Measurements from ENCODE around the gene AVPR1B. TPM values are rescaled to one million over a fixed set of nuclear protein-coding genes. Genes with fewer than 3 reads are reported as not detected.
A peak's percentile ranks its signal among the peaks of the same experiment; 100 is the strongest.

The AVPR1B gene
- total and polyA plus RNA-seq, 2 of the 13 experiments (the other 11 are each of a cell fraction or from before 2014, with no cell fraction given): 0.05 TPM; not detected in 1

GRCh38 chr1:206112600-206113301 is 4.4 kb downstream of the AVPR1B start (continued):
- peak; percentile 76 for TF ChIP-seq PAXIP1 (CRISPR knock-in tag; conservative IDR thresholded peaks at IDR 0.05)
- TF ChIP-seq, protein P1, sequence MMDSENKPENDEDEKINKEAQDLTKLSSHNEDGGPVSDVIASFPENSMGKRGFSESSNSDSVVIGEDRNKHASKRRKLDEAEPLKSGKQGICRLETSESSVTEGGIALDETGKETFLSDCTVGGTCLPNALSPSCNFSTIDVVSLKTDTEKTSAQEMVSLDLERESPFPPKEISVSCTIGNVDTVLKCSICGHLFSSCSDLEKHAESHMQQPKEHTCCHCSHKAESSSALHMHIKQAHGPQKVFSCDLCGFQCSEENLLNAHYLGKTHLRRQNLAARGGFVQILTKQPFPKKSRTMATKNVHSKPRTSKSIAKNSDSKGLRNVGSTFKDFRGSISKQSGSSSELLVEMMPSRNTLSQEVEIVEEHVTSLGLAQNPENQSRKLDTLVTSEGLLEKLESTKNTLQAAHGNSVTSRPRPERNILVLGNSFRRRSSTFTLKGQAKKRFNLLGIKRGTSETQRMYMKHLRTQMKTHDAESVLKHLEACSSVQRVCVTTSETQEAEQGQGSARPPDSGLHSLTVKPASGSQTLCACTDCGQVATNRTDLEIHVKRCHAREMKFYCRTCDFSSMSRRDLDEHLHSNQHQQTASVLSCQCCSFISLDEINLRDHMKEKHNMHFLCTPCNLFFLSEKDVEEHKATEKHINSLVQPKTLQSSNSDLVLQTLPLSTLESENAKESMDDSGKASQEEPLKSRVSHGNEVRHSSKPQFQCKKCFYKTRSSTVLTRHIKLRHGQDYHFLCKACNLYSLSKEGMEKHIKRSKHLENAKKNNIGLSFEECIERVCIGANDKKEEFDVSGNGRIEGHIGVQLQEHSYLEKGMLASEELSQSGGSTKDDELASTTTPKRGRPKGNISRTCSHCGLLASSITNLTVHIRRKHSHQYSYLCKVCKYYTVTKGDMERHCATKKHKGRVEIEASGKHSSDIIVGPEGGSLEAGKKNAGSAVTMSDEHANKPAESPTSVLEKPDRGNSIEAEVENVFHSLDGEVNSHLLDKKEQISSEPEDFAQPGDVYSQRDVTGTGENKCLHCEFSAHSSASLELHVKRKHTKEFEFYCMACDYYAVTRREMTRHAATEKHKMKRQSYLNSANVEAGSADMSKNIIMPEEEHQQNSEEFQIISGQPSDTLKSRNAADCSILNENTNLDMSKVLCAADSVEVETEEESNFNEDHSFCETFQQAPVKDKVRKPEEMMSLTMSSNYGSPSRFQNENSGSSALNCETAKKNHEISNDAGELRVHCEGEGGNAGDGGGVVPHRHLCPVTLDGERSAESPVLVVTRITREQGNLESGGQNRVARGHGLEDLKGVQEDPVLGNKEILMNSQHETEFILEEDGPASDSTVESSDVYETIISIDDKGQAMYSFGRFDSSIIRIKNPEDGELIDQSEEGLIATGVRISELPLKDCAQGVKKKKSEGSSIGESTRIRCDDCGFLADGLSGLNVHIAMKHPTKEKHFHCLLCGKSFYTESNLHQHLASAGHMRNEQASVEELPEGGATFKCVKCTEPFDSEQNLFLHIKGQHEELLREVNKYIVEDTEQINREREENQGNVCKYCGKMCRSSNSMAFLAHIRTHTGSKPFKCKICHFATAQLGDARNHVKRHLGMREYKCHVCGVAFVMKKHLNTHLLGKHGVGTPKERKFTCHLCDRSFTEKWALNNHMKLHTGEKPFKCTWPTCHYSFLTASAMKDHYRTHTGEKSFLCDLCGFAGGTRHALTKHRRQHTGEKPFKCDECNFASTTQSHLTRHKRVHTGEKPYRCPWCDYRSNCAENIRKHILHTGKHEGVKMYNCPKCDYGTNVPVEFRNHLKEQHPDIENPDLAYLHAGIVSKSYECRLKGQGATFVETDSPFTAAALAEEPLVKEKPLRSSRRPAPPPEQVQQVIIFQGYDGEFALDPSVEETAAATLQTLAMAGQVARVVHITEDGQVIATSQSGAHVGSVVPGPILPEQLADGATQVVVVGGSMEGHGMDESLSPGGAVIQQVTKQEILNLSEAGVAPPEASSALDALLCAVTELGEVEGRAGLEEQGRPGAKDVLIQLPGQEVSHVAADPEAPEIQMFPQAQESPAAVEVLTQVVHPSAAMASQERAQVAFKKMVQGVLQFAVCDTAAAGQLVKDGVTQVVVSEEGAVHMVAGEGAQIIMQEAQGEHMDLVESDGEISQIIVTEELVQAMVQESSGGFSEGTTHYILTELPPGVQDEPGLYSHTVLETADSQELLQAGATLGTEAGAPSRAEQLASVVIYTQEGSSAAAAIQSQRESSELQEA (CRISPR knock-in tag; IDR thresholded peaks at IDR 0.05; ENCODE audit: not compliant biosample characterization): no peak
- TF ChIP-seq, protein P2, sequence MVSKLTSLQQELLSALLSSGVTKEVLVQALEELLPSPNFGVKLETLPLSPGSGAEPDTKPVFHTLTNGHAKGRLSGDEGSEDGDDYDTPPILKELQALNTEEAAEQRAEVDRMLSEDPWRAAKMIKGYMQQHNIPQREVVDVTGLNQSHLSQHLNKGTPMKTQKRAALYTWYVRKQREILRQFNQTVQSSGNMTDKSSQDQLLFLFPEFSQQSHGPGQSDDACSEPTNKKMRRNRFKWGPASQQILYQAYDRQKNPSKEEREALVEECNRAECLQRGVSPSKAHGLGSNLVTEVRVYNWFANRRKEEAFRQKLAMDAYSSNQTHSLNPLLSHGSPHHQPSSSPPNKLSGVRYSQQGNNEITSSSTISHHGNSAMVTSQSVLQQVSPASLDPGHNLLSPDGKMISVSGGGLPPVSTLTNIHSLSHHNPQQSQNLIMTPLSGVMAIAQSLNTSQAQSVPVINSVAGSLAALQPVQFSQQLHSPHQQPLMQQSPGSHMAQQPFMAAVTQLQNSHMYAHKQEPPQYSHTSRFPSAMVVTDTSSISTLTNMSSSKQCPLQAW (CRISPR knock-in tag; IDR thresholded peaks at IDR 0.05): peak; percentile 98
- no peak for TF ChIP-seq ZNF296 (CRISPR knock-in tag; conservative IDR thresholded peaks at IDR 0.05)
- TF ChIP-seq MZF1 (CRISPR knock-in tag; IDR thresholded peaks at IDR 0.05; ENCODE audit: borderline replicate concordance): no peak
- TF ChIP-seq GZF1 (CRISPR knock-in tag; IDR thresholded peaks at IDR 0.05): no peak
- TF ChIP-seq ZNF124 (CRISPR knock-in tag; IDR thresholded peaks at IDR 0.05): no peak
- TF ChIP-seq ZNF292 (CRISPR knock-in tag; IDR thresholded peaks at IDR 0.05; ENCODE audit: borderline replicate concordance, low read depth): 0 out of 2 replicates have a peak, but pooled peaks have one; percentile 17
- TF ChIP-seq KLF9 (CRISPR knock-in tag; IDR thresholded peaks at IDR 0.05; ENCODE audit: low read depth): no peak
- TF ChIP-seq ZNF569 (CRISPR knock-in tag; IDR thresholded peaks at IDR 0.05; ENCODE audit: borderline replicate concordance): no peak
- 0 out of 2 replicates have a peak, but pooled peaks have one; percentile 20 for TF ChIP-seq SP2 (CRISPR knock-in tag; IDR thresholded peaks at IDR 0.05)
- TF ChIP-seq ZUFSP (CRISPR knock-in tag; IDR thresholded peaks at IDR 0.05; ENCODE audit: borderline replicate concordance): no peak
